PC-9 (cell line): ENCODE measurements around the gene RIMS3. TPM values are rescaled to one million over a fixed set of nuclear protein-coding genes. Genes with fewer than 3 reads are reported as not detected.

ENCODE experiments used
- BruUV-seq: library from RNA; stranded (reverse); fragments of 400-500 nt; replicated peaks from 2 replicates; lab custom pipeline; 2021; lab: Mats Ljungman, UMichigan
- CTCF ChIA-PET: fragments of 300-600 bp; sonication (Branson Sonifier 250); formaldehyde crosslinking; loops from one replicate; lab custom pipeline; 2022; ENCODE audit warnings: antibody characterized with exemption; lab: Charles Lee
- POLR2A ChIA-PET: fragments of 300-600 bp; sonication (Branson Sonifier 250); formaldehyde crosslinking; loops from one replicate; lab custom pipeline; 2022; ENCODE audit warnings: antibody characterized with exemption; ENCODE audit not compliant: unreplicated experiment; lab: Charles Lee
- DNase-seq, 2 experiments: peaks; one replicate each; pipeline versions ENCODE4 v3.0.0 to v3.0.0-alpha.2; 2015 to 2022; ENCODE audit warnings: mixed read lengths in 1 of 2
- H2AFZ ChIP-seq: fragments of 200-600 bp; sonication (generic); 2 replicates; pipeline ENCODE4 v1.8.1; 2017; ENCODE audit warnings: antibody characterized with exemption
- H3F3A ChIP-seq: fragments of 200-600 bp; sonication (generic); 2 replicates; pipeline ENCODE4 v1.8.1; 2017; ENCODE audit warnings: antibody characterized with exemption, mild to moderate bottlenecking, low read depth; ENCODE audit not compliant: insufficient read depth
- H3K27ac ChIP-seq: fragments of 200-600 bp; sonication (generic); 2 replicates; pipeline ENCODE4 v1.6.1; 2016; ENCODE audit warnings: mixed run types
- H3K27me3 ChIP-seq: fragments of 200-600 bp; sonication (generic); 2 replicates; pipeline ENCODE4 v1.6.1; 2016; ENCODE audit warnings: low read depth, mixed run types; ENCODE audit not compliant: insufficient read depth
- H3K36me3 ChIP-seq: fragments of 200-600 bp; sonication (generic); 2 replicates; pipeline ENCODE4 v1.6.1; 2016; ENCODE audit warnings: low read depth, mixed run types
- H3K4me1 ChIP-seq: fragments of 200-600 bp; sonication (generic); replicated peaks from 2 replicates; pipeline ENCODE4 v1.6.1; 2016; ENCODE audit warnings: mixed run types; ENCODE audit not compliant: insufficient read depth
- H3K4me2 ChIP-seq: fragments of 200-600 bp; sonication (generic); 2 replicates; pipeline ENCODE4 v1.6.1; 2017; ENCODE audit warnings: mixed run types
- H3K4me3 ChIP-seq: fragments of 200-600 bp; sonication (generic); 2 replicates; pipeline ENCODE4 v1.6.1; 2016; ENCODE audit warnings: mixed run types
- H3K79me2 ChIP-seq: fragments of 200-600 bp; sonication (generic); 2 replicates; pipeline ENCODE4 v1.6.1; 2017; ENCODE audit warnings: low read depth, mixed run types
- H3K9me2 ChIP-seq: fragments of 200-600 bp; sonication (generic); 2 replicates; pipeline ENCODE4 v1.8.1; 2017; ENCODE audit warnings: mild to moderate bottlenecking; ENCODE audit not compliant: insufficient read depth
- H3K9me3 ChIP-seq: fragments of 200-600 bp; sonication (generic); 2 replicates; pipeline ENCODE4 v1.8.1; 2016; ENCODE audit warnings: low read depth; ENCODE audit not compliant: insufficient read depth
- H4K20me1 ChIP-seq: fragments of 200-600 bp; sonication (generic); 2 replicates; pipeline ENCODE4 v1.8.1; 2017; ENCODE audit not compliant: insufficient read depth
- EZH2 ChIP-seq: fragments of 200-600 bp; sonication (generic); IDR thresholded peaks from 2 replicates; pipeline ENCODE4 v1.8.0; 2017; ENCODE audit warnings: antibody characterized with exemption, low read depth
- intact Hi-C: fragments of 100-400 bp; cut with micrococcal nuclease; formaldehyde crosslinking; loops from one replicate; pipeline ENCODE4 v1.10.0; 2022; ENCODE audit not compliant: unreplicated experiment
- total RNA-seq: library from RNA; stranded (reverse); gene quantifications from 2 replicates; pipeline ENCODE4 v1.2.3, GENCODE V29; 2021
- TF ChIP-seq, protein P1 (sequence below): fragments of 200-600 bp; sonication (generic); conservative IDR thresholded peaks from 2 replicates; pipeline ENCODE4 v1.6.1; 2017; ENCODE audit warnings: mixed run types, antibody characterized with exemption, mild to moderate bottlenecking, moderate library complexity

RIMS3 gene
- total RNA-seq, 1 experiment from 2014 or later = 12.9 TPM

DNA sequence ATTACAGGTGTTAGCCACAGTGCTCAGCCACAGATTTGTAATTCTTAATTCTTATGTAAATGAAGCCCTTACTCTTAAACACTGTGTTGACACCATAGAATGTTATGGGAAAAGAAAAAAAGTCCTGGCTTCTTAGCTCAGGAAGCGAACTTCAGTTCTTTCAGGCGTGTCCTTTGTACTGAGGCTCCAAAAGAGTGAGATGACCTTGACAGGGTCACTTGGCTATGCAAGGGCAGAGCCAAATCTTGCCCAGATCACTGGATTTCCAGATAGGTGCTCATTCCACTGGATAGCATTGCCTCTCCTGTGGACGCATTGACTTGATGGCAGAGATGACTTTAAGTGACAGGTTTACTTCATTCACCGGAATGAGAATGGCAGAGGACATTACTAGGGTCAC lies 30.8 kb upstream of the RIMS3 start:
- no peak for TF ChIP-seq EZH2
- TF ChIP-seq, protein P1, sequence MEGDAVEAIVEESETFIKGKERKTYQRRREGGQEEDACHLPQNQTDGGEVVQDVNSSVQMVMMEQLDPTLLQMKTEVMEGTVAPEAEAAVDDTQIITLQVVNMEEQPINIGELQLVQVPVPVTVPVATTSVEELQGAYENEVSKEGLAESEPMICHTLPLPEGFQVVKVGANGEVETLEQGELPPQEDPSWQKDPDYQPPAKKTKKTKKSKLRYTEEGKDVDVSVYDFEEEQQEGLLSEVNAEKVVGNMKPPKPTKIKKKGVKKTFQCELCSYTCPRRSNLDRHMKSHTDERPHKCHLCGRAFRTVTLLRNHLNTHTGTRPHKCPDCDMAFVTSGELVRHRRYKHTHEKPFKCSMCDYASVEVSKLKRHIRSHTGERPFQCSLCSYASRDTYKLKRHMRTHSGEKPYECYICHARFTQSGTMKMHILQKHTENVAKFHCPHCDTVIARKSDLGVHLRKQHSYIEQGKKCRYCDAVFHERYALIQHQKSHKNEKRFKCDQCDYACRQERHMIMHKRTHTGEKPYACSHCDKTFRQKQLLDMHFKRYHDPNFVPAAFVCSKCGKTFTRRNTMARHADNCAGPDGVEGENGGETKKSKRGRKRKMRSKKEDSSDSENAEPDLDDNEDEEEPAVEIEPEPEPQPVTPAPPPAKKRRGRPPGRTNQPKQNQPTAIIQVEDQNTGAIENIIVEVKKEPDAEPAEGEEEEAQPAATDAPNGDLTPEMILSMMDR = no peak
- H3F3A ChIP-seq = no peaks in the 10 kb centered on the region
- DNase-seq = no peak
- ChIA-PET CTCF (no interaction called here), POLR2A (no interaction called here)
- 0 out of 2 replicates have a peak, but pooled peaks cover 7% of the 10 kb centered on the region for H3K36me3 ChIP-seq
- 0 out of 2 replicates have a peak, but pooled peaks cover 7% of the 10 kb centered on the region for H4K20me1 ChIP-seq
- H3K27me3 ChIP-seq = no peaks in the 10 kb centered on the region
- peaks cover 97% of the 10 kb centered on the region for H3K79me2 ChIP-seq
- no peak overlapping the region for H3K4me3 ChIP-seq
- H3K4me1 ChIP-seq = peaks cover 15% of the 10 kb centered on the region
- BruUV-seq = no TSS peak
- no peak overlapping the region for H3K27ac ChIP-seq
- no peaks in the 10 kb centered on the region for H3K9me2 ChIP-seq
- intact Hi-C loops = no loop called here
- no peaks in the 10 kb centered on the region for H3K9me3 ChIP-seq
- no peak overlapping the region for H2AFZ ChIP-seq
- no peak overlapping the region for H3K4me2 ChIP-seq

GRCh38 chr1:40694353-40694874 lies 28.9 kb upstream of the RIMS3 start:
- Histone ChIP-seq H3K36me3 (0 out of 2 replicates have a peak, but pooled peaks cover 7% of the 10 kb centered on the region), H3K9me2 (no peaks in the 10 kb centered on the region), H3K4me3 (no peak overlapping the region), H4K20me1 (0 out of 2 replicates have a peak, but pooled peaks cover 10% of the 10 kb centered on the region), H3K4me2 (no peak overlapping the region), H3F3A (peaks cover 5% of the 10 kb centered on the region; the same call in 1 of the 2 replicates), H3K4me1 (peaks cover 22% of the 10 kb centered on the region), H3K27ac (no peak overlapping the region), H3K79me2 (peaks cover 96% of the 10 kb centered on the region), H3K27me3 (no peaks in the 10 kb centered on the region), H2AFZ (no peak overlapping the region), H3K9me3 (no peaks in the 10 kb centered on the region)
- intact Hi-C loops = no loop called here
- POLR2A ChIA-PET = no interaction called here
- BruUV-seq = no TSS peak
- CTCF ChIA-PET = no interaction called here
- TF ChIP-seq, protein P1 = no peak
- no peak for TF ChIP-seq EZH2
- DNase-seq = no peak

GRCh38 chr1:40693425-40693824 lies 27.9 kb upstream of the RIMS3 start:
- intact Hi-C loops = no loop called here
- Histone ChIP-seq H3K27me3 (no peaks in the 10 kb centered on the region), H2AFZ (no peak overlapping the region), H4K20me1 (0 out of 2 replicates have a peak, but pooled peaks cover 10% of the 10 kb centered on the region), H3K36me3 (0 out of 2 replicates have a peak, but pooled peaks cover 7% of the 10 kb centered on the region), H3K4me2 (peak overlapping the region; percentile 90), H3K4me1 (peaks cover 22% of the 10 kb centered on the region), H3F3A (peaks cover 6% of the 10 kb centered on the region; the same call in 1 of the 2 replicates), H3K9me3 (no peaks in the 10 kb centered on the region), H3K79me2 (peaks cover 92% of the 10 kb centered on the region), H3K9me2 (no peaks in the 10 kb centered on the region), H3K27ac (no peak overlapping the region), H3K4me3 (peak overlapping the region; percentile 74; the same call in 1 of the 2 replicates)
- TF ChIP-seq, protein P1 = no peak
- no TSS peak for BruUV-seq
- ChIA-PET POLR2A (interaction anchor here (0.7 kb wide), 1 partner anchor 279 kb away, joined by 7 read pairs; no protein-coding TSS in a partner anchor), CTCF (interaction anchor here (0.6 to 0.8 kb wide), 3 partner anchors 10 to 130 kb away, joined by 3 to 5 read pairs (median 3); no protein-coding TSS in a partner anchor)
- no peak for DNase-seq
